ENCODE measurements around the gene PIP4K2C.
"Not testable (repeated sequence)": the region's sequence is repeated elsewhere in the genome, so short reads cannot be mapped to it uniquely, and the experiment has no call there.

PIP4K2C gene

GRCh38 chr12:57554453-57554852, 36.5 kb upstream of the PIP4K2C start:
- H3K9me3 ChIP-seq (ENCODE audit: insufficient read depth, low read length, severe bottlenecking) = no peaks in the 10 kb centered on the region
- H3K27ac ChIP-seq (ENCODE audit: low read length) = no peak overlapping the region
- peaks cover 20% of the 10 kb centered on the region for H3K27me3 ChIP-seq (ENCODE audit: insufficient read depth, low read length, poor library complexity)
- no peak overlapping the region for H3K4me3 ChIP-seq (ENCODE audit: low read depth in 1 of 2, low read length in 2 of 2)
- H3K4me2 ChIP-seq (ENCODE audit: insufficient read depth, low read length) = no peak overlapping the region
- no peak for ATAC-seq (ENCODE audit: insufficient read depth, low read depth)
- no peak overlapping the region for H3K9ac ChIP-seq (ENCODE audit: low read depth, low read length)
- DNase-seq = no peak
- H4K20me1 ChIP-seq (ENCODE audit: insufficient read depth, low read length) = no peaks in the 10 kb centered on the region
- no peak overlapping the region for H2AFZ ChIP-seq (ENCODE audit: low read depth, low read length)
- TF ChIP-seq CTCF (IDR thresholded peaks at IDR 0.05; ENCODE audit: borderline replicate concordance, extremely low read depth, low read length, poor library complexity, severe bottlenecking) = no peak
- TF ChIP-seq EZH2 (IDR thresholded peaks at IDR 0.05; ENCODE audit: borderline replicate concordance, low read depth, low read length, severe bottlenecking) = no peak
- H3K4me1 ChIP-seq (ENCODE audit: insufficient read depth, low read length) = no peaks in the 10 kb centered on the region
- H3K36me3 ChIP-seq (ENCODE audit: insufficient read depth, low read length) = no peaks in the 10 kb centered on the region
- no peaks in the 10 kb centered on the region for H3K79me2 ChIP-seq (ENCODE audit: insufficient read depth, low read length)

- no peak overlapping the region for H3K27ac ChIP-seq (ENCODE audit: low read length)
- no peak overlapping the region for H3K9ac ChIP-seq (ENCODE audit: low read depth, low read length)
- H3K9me3 ChIP-seq (ENCODE audit: insufficient read depth, low read length, severe bottlenecking) = no peaks in the 10 kb centered on the region
- no peaks in the 10 kb centered on the region for H4K20me1 ChIP-seq (ENCODE audit: insufficient read depth, low read length)
- H3K27me3 ChIP-seq (ENCODE audit: insufficient read depth, low read length, poor library complexity) = peaks cover 20% of the 10 kb centered on the region
- TF ChIP-seq CTCF (IDR thresholded peaks at IDR 0.05; ENCODE audit: borderline replicate concordance, extremely low read depth, low read length, poor library complexity, severe bottlenecking) (no peak), EZH2 (IDR thresholded peaks at IDR 0.05; ENCODE audit: borderline replicate concordance, low read depth, low read length, severe bottlenecking) (no peak)
- no peaks in the 10 kb centered on the region for H3K36me3 ChIP-seq (ENCODE audit: insufficient read depth, low read length)
- H2AFZ ChIP-seq (ENCODE audit: low read depth, low read length) = no peak overlapping the region
- H3K4me1 ChIP-seq (ENCODE audit: insufficient read depth, low read length) = no peaks in the 10 kb centered on the region
- DNase-seq (no peak), ATAC-seq (ENCODE audit: insufficient read depth, low read depth) (no peak)
- no peak overlapping the region for H3K4me2 ChIP-seq (ENCODE audit: insufficient read depth, low read length)
- no peak overlapping the region for H3K4me3 ChIP-seq (ENCODE audit: low read depth in 1 of 2, low read length in 2 of 2)
- H3K79me2 ChIP-seq (ENCODE audit: insufficient read depth, low read length) = no peaks in the 10 kb centered on the region
These were observed 36.1 kb upstream of the PIP4K2C start for GRCh38 chr12:57554897-57555296.

- Histone ChIP-seq H2AFZ (ENCODE audit: low read depth, low read length) (no peak overlapping the region), H4K20me1 (ENCODE audit: insufficient read depth, low read length) (no peaks in the 10 kb centered on the region), H3K79me2 (ENCODE audit: insufficient read depth, low read length) (no peaks in the 10 kb centered on the region), H3K27ac (ENCODE audit: low read length) (no peak overlapping the region), H3K4me2 (ENCODE audit: insufficient read depth, low read length) (no peak overlapping the region), H3K4me1 (ENCODE audit: insufficient read depth, low read length) (no peaks in the 10 kb centered on the region), H3K9me3 (ENCODE audit: insufficient read depth, low read length, severe bottlenecking) (no peaks in the 10 kb centered on the region), H3K27me3 (ENCODE audit: insufficient read depth, low read length, poor library complexity) (peaks cover 22% of the 10 kb centered on the region), H3K36me3 (ENCODE audit: insufficient read depth, low read length) (no peaks in the 10 kb centered on the region), H3K9ac (ENCODE audit: low read depth, low read length) (no peak overlapping the region), H3K4me3 (ENCODE audit: low read depth in 1 of 2, low read length in 2 of 2) (no peak overlapping the region)
- TF ChIP-seq CTCF (IDR thresholded peaks at IDR 0.05; ENCODE audit: borderline replicate concordance, extremely low read depth, low read length, poor library complexity, severe bottlenecking) (no peak), EZH2 (IDR thresholded peaks at IDR 0.05; ENCODE audit: borderline replicate concordance, low read depth, low read length, severe bottlenecking) (no peak)
- DNase-seq (no peak), ATAC-seq (ENCODE audit: insufficient read depth, low read depth) (no peak)
These were observed 32.1 kb upstream of the PIP4K2C start for GRCh38 chr12:57558864-57559263.

- DNase-seq (no peak), ATAC-seq (ENCODE audit: insufficient read depth, low read depth) (no peak)
- Histone ChIP-seq H3K36me3 (ENCODE audit: insufficient read depth, low read length) (no peaks in the 10 kb centered on the region), H3K27me3 (ENCODE audit: insufficient read depth, low read length, poor library complexity) (peaks cover 20% of the 10 kb centered on the region), H3K9ac (ENCODE audit: low read depth, low read length) (no peak overlapping the region), H3K4me1 (ENCODE audit: insufficient read depth, low read length) (no peaks in the 10 kb centered on the region), H3K4me2 (ENCODE audit: insufficient read depth, low read length) (no peak overlapping the region), H2AFZ (ENCODE audit: low read depth, low read length) (no peak overlapping the region), H3K79me2 (ENCODE audit: insufficient read depth, low read length) (no peaks in the 10 kb centered on the region), H3K4me3 (ENCODE audit: low read depth in 1 of 2, low read length in 2 of 2) (no peak overlapping the region), H3K9me3 (ENCODE audit: insufficient read depth, low read length, severe bottlenecking) (no peaks in the 10 kb centered on the region), H3K27ac (ENCODE audit: low read length) (no peak overlapping the region), H4K20me1 (ENCODE audit: insufficient read depth, low read length) (no peaks in the 10 kb centered on the region)
- TF ChIP-seq CTCF (IDR thresholded peaks at IDR 0.05; ENCODE audit: borderline replicate concordance, extremely low read depth, low read length, poor library complexity, severe bottlenecking) = no peak
- no peak for TF ChIP-seq EZH2 (IDR thresholded peaks at IDR 0.05; ENCODE audit: borderline replicate concordance, low read depth, low read length, severe bottlenecking)
These were observed 30.5 kb upstream of the PIP4K2C start for GRCh38 chr12:57560516-57560915.

- not testable (repeated sequence) for H3K4me3 ChIP-seq (ENCODE audit: low read depth in 1 of 2, low read length in 2 of 2); H3K9ac ChIP-seq (ENCODE audit: low read depth, low read length); H4K20me1 ChIP-seq (ENCODE audit: insufficient read depth, low read length); H3K27ac ChIP-seq (ENCODE audit: low read length); H3K4me2 ChIP-seq (ENCODE audit: insufficient read depth, low read length); ATAC-seq (ENCODE audit: insufficient read depth, low read depth); DNase-seq; H3K9me3 ChIP-seq (ENCODE audit: insufficient read depth, low read length, severe bottlenecking); H3K36me3 ChIP-seq (ENCODE audit: insufficient read depth, low read length); H3K79me2 ChIP-seq (ENCODE audit: insufficient read depth, low read length); H2AFZ ChIP-seq (ENCODE audit: low read depth, low read length); H3K4me1 ChIP-seq (ENCODE audit: insufficient read depth, low read length)
- H3K27me3 ChIP-seq (ENCODE audit: insufficient read depth, low read length, poor library complexity) = peaks cover 20% of the 10 kb centered on the region
These were observed 29.9 kb upstream of the PIP4K2C start for GRCh38 chr12:57561117-57561516.
